Occipital lobe (tissue), 2 donors: ENCODE measurements around the gene CBFA2T2. TPM values are rescaled to one million over a fixed set of nuclear protein-coding genes. Genes with fewer than 3 reads are reported as not detected.
"Not testable (repeated sequence)": the region's sequence is repeated elsewhere in the genome, so short reads cannot be mapped to it uniquely, and the experiment has no call there.

Source experiments
- DNase-seq: peaks from one replicate; lab custom pipeline; 2025; lab: John Stamatoyannopoulos, UW
- total RNA-seq: library from RNA; depleted of rRNA; stranded (reverse); fragments of >200 nt; gene quantifications from one replicate; pipeline ENCODE4 v1.2.3, GENCODE V29; 2014

The CBFA2T2 gene
- total RNA-seq, 1 donor from 2014 or later: 24.3 TPM

DNA sequence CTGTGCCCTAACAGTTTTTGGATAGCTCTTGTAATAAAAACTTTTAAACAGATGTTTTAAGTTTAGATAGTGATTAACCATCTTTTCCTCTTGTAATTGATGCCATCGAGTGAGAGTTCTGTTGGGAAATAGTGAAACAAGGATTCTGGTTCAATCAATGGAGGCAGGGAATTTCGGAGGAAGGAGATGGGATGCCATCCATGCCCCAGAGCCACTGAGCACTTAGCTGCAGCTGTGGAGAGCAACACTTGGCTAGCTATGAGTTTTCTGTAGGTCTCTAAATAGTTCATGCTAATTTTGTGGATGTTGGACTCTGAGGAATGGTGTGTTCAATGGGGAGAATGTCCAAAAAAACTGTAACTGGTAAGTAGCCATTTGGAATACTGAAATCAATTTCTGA, 16.7 kb downstream of the CBFA2T2 start:
- DNase-seq: no peak

DNA sequence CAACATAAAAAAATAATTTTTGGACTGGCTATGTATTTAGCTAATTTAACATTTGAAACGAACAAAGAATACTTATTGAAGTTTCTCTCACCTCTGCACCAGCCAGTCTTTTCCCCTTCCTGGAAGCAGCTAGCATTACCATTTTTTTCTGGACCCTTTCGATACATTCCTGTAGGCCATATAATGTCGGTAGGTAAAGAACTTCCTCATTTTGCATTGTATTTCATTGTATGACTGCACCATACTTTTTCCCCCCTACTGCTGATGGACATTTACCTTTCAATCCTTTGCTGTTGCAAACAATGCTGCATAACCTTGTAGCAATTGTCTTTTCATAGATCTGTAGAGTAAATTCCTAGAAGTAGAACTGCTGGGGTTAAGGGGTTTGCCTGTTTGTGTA, 17.6 kb downstream of the CBFA2T2 start:
- no peak for DNase-seq

DNA sequence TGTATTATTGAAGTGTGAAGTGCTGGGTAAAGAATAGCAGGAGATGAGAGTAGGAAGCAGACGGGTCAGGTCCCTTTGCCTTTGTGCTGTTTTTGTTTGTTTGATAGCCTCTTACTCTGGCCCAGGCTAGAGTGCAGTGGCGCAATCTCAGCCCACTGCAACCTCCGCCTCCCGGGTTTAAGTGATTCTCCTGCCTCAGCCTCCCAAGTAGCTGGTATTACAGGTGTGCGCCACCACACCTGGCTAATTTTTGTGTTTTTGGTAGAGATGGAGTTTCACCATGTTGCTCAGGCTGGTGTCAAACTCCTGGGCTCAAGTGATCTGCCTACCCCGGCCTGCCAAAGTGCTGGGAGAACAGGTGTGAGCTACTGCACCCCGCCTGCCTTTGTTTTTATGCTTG, 18.1 kb downstream of the CBFA2T2 start:
- DNase-seq: not testable (repeated sequence)

DNA sequence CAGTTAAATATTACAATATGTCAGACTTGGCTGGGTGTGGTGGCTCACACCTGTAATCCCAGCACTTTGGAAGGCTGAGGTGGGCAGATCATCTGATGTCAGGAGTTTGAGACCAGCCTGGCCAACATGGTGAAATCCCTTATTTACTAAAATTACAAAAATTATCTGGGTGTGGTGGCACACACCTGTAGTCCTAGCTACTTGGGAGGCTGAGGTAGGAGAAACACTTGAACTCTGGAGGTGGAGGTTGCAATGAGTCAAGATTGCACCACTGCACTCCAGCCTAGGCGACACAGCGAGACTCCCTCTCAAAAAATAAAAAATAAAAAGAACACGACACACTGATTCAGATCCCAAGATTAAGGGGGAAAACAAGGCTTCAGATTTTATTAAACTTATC, 19.2 kb downstream of the CBFA2T2 start:
- DNase-seq: not testable (repeated sequence)

DNA sequence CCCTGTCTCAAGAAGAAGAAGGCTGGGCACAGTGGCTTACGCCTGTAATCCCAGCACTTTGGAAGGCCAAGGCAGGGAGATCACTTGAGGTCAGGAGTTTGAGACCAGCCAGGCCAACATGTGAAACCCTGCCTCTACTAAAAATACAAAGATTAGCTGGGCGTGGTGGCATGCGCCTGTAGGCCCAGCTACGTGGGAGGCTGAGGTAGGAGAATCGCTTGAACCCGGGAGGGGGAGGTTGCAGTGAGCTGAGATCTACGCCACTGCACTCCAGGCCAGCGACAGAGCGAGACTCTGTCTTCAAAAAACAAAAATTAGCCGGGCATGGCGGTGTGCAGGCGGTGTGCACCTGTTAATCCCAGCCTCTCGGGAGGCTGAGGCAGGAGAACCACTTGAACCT, 22.0 kb downstream of the CBFA2T2 start:
- not testable (repeated sequence) for DNase-seq

DNA sequence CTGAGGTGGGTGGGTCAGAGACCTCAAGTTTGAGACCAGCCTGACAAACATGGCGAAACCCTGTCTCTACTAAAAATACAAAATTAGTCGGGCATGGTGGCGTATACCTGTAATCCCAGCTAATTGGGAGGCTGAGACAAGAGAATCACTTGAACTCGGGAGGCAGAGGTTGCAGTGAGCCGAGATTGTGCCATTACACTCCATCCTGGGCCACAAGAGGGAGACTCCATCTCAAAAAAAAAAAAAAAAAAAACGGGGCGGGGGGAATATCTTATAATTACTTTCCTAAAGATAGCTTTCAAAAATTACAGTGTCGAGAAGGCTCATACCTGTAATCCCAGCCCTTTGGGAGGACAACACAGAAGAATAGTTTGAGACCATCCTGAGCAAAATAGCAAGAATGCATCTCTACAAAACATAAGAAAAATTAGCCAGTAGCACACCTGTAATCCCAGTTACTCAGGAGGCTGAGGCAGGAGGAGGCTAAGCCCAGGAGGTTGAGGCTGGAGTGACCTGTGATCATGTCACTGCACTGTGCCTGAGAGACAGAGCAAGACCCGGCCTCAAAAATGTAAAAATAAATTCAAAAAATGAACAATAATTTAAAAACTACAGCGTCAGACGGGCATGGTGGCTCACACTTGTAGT, 25.8 kb downstream of the CBFA2T2 start:
- no peak for DNase-seq

DNA sequence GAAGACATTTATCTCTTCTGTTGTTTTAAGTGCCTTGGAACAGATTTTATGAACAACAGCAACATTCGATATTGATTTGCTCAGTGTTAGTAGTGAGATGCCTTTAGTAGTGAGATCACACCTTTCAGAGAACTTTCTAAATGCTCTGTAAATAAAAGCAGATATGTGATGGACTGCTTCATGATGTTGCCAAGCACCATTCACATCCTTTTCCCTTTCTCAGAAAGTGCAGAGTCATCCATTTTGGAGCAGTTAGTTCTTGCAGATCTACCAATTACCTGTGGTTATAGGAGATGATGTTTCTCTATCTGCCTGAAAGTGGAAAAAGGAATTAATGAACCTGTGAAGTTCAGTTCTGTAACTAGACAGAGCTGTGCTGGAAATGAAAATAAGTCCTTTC, 27.0 kb downstream of the CBFA2T2 start:
- DNase-seq: no peak

DNA sequence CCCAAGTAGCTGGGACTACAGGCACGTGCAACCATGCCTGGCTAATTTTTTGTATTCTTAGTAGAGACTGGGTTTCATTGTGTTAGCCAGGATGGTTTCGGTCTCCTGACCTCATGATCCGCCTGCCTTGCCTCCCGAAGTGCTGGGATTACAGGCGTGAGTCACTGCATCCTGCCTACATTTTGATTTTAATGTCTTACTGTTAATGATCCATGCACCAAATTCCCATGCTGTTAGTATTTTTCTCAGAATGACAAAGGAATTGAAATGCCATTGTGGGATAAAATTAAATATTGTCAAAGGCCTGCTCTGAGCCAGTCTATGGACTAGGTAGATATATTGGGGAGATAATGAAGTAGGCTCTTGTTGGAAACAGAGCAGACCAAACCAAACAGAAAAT, 28.2 kb downstream of the CBFA2T2 start:
- no peak for DNase-seq

DNA sequence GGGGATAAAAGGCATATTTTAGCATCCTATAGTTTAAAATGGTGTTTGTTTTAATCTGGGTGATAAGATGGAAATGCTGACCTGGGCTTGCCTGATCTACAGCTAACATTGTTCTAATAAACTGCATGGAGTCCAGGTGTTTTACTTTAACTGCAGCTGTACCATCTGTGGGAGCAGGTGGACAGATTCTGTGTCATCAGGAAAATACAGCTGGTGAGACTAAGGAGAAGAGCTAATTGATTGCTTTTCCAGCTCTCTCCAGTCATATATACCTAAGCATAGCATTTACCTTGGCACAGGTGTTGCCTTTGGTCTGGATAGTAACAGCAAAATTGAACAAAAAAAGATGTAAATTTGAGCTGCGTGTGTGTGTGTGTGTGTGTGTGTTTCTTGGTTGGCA, 31.6 kb downstream of the CBFA2T2 start:
- no peak for DNase-seq

DNA sequence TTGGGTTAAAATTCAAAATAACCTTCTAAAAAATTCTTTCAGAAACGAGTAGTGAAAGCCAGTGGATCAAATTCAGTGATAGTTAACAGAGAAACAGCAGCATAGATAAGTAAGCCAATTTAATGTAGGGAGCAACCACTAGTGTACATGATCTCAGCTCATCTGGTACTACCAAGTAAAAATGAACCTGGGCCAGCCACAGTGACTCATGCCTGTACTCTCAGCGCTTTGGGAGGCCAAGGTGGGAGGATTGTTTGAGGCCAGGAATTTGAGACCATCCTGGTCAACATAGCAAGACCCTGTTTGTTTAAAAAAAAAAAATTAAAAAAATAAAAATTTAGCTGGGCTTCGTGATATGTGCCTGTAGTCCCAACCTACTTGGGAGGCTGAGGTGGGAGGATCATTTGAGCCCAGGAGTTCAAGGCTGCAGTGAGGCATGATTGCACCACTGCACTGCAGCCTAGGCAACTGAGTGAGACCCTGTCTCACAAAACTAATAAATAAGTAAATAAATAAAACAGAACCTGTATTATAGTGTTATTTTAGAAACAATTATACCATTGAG, 32.4 kb downstream of the CBFA2T2 start:
- no peak for DNase-seq

DNA sequence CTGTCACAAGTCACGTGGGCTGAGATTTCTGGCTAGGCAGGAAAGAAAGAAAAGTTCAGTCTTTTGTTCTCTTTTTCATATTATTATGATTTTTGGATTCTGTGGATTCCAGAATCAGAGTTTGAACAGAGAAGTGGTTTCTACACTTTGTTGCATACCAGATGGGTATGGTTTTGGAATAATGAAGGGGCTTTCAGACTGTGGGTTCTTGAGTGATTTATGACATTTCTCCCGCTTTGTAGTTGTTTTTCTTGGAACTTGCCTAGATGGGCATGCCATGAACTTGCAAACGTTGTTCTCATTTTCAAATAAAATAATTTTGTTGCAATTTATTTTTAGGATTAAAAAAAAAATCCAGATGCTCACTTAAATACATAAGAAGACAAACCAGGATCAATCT, 34.4 kb downstream of the CBFA2T2 start:
- no peak for DNase-seq

DNA sequence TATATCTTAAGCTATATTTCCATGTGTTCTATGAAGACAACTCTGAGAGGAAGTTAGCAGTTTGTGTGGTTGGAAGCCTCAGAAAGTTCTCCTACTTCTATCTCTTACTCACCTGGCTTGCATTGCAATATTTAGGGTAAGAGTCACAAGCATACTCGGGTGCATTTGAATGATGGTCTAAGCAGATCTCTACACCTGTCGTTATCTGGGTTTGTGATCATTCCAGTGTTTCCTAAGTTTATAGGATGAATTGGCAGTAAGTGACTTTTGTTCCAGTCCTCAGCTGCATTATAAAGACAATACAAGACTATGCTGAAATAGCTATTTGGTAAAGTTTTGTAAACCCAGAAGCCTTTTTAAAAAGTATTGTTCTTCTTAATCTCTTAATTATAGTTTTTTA, 36.9 kb downstream of the CBFA2T2 start:
- DNase-seq: no peak

DNA sequence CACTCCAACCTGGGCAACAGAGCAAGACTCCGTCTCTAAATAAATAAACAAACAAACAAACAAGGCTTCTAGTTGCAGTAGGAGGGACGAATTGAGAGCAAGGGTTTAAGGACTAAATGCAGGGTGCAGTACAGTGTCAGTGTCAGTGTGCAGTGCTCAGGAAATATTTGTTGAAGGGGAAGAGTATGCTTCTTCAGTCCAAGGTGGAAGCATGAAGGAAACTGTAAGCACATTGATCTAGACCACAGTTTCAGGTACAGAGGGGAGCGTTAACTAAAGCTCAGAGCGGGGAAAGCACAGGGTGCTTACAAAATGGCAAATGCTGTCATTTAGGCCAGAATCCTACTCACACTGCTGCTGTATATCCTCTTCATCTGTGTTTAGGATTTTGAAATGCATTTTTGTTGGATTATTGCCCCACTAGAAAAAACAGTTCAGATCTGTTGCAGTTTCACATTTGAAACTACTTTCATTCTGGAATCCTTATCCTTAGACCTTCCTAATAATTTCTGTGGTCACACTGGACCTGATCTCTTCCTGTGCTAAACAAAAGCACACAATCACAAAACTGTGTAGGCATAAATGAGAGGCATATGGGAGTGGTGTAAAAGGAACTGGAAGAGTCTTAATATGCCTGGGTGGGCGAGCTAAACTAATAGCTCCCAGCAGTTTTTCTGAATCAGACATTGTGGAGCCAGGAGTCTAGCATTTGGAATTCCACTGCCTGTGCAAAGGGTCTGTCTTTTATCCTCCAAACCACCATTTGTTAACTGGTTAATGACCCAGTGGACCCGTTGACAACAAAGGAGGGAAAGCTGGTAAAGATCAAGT, 41.4 kb downstream of the CBFA2T2 start:
- DNase-seq: no peak

DNA sequence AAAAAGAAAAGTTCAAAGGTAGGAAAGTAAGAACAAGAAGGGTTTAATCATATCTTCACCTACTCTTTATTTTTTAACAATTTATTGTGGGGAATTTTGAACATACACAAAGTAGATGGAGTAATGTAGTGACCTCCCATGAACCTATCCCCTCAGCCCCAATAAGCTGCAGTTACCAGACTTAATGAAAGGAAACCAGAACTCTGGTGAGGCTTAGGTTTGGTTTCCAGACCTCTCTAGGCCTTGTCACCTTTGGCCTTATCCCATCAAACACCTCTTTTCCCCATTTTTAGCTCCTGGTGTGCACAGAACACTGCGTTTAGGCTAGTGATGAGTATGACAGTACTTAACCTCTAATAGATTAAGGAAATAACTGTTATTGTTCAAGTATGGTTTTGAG, 42.0 kb downstream of the CBFA2T2 start:
- DNase-seq: no peak

DNA sequence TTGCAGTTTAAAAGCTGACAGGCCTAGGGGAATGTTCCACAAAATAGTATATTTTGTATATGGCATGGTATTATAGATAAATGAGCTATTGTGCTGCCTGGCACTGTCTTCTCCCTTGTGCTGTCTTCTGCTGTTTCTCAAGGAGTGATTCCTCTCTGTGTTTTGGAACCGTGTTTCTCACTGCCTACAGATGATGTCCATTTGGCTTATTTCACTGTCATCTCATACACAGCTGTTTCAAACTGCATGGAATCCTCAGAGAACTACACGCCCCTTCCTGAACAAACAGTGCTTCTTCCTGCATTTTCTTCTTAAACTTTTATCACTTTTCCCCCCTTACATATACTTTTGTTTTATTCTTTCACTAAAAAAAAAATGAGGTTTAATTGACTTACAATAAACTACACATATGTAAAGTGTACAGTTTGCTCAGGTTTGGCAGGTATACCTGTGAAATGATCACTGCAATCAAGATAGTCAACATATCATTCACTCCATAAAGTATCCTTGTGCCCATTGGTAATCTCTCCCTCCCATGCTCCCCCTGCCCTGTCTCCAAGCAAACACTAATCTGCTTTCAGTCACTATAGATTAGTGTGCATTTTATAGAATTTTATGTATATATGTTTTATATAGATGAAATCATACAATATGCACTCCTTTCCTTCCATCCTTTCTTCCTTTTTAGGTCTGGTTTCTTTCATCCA, 43.0 kb downstream of the CBFA2T2 start:
- DNase-seq: no peak

DNA sequence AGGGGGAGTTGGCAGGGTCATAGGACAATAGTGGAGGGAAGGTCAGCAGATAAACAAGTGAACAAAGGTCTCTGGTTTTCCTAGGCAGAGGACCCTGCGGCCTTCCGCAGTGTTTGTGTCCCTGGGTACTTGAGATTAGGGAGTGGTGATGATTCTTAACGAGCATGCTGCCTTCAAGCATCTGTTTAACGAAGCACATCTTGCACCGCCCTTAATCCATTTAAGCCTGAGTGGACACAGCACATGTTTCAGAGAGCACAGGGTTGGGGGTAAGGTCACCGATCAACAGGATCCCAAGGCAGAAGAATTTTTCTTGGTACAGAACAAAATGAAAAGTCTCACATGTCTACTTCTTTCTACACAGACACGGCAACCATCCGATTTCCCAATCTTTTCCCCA, 45.8 kb downstream of the CBFA2T2 start:
- not testable (repeated sequence) for DNase-seq

DNA sequence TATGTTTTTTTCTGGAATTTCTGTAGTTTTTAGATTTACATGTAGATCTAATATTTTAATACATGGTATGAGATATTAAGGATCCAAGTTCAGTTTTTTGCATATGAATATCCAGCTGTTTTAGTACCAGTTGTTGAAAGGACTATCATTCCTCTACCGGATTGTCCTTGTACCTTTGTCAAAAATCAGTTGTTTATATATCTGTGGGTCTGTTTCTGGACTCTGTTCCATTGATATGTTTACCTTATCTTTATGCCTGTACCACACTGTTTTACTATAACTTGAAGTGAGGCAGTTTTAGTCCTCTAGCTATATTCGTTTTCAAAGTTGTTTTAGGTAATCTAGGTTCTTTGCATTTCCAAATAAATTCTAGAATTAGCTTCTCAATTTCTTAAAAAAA, 47.7 kb downstream of the CBFA2T2 start:
- no peak for DNase-seq

DNA sequence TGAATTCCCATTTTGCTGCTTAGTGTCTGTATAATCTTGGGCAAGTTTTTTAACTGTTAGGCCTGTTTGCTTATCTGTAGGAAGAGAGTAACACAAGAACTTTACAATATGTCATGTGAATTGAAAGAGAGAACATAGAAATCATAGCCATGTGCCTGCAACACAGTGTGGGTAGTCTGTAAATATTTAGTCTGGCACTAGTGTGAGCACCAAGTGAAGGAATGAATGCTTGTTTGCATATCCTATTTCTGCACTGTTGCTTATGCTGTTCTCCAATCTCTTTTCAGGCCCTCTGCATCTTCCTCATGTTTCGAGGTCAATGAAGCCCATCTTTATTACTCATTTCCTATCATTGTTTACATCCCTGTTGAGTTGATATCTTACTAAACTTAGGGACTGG, 49.2 kb downstream of the CBFA2T2 start:
- no peak for DNase-seq

DNA sequence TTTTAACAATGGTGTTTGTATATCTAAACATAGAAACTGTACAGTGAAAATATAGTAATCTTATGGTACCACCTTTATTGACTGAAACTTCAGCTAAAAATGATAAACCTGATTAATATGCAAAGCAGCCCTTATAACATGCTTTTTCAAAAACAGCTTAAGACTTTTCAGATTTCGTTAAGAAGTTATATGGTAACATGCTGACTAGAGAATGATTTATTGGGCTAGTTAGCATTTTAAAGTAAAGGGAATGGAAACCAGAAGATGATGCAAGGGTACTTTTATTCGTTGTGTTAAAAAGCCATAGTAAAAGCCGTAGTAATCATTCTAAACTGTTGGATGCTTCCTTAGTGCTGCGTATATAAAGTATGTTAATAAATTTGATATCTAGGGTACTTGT, 50.5 kb downstream of the CBFA2T2 start:
- DNase-seq: no peak

DNA sequence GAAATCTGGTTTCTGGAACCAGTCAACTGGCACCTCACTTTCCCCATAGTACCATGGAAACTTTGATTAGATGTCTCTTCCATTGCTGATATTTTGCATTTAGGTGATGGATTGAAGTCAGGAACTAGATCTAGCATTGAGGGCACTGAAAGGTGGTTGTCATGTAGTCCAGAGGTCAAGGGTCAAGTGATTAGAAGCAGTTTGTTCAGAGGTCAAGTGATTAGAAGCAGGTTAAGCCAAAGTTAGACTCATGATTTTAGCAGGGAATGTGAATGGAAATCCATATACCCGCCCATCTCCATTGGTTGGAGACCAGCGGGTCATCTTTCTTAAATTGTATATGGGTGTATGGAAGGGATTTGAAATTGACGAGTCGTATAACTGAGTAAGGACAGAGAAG, 51.2 kb downstream of the CBFA2T2 start:
- DNase-seq: no peak

DNA sequence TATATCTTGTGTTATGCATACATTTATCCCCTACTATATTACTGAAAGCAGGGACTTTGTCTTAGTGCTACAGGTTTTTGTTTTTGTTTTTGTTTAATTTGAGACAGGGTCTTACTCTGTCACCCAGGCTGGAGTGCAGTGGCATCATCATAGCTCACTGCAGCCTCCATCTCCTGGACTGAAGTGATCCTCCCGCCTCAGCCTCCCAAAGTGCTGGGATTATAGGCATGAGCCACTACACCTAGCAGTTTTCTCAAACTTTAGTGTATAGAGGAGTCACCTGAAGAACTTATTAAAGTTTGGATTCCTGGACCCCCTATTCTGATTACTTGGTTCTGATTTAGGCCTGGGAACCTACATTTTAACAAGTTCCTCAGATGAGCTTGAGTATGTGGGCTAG, 51.9 kb downstream of the CBFA2T2 start:
- DNase-seq: no peak

DNA sequence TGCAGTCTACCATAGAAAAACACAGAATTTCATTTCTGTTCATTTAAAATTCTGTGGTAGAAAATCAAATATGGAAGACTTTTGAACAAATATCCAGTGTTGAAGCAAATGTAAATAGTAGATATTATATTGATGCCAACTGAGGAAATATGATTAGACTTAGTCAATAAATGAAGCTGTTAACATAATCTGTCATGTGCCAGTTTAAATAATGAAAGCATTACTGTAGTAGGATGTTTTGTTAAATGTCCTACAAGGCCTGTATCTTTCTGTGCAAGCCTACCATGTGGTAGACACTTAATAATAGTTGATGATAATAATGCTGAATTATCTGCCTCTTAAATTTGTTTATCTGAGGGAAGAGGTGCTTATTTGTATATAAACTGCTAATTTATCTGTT, 55.9 kb downstream of the CBFA2T2 start:
- DNase-seq: no peak
